ENCODE measurements around the gene RAB36. TPM values are rescaled to one million over a fixed set of nuclear protein-coding genes. Genes with fewer than 3 reads are reported as not detected.

RAB36 gene
- total RNA-seq, 1 donor from 2014 or later = 0.47 TPM

DNA sequence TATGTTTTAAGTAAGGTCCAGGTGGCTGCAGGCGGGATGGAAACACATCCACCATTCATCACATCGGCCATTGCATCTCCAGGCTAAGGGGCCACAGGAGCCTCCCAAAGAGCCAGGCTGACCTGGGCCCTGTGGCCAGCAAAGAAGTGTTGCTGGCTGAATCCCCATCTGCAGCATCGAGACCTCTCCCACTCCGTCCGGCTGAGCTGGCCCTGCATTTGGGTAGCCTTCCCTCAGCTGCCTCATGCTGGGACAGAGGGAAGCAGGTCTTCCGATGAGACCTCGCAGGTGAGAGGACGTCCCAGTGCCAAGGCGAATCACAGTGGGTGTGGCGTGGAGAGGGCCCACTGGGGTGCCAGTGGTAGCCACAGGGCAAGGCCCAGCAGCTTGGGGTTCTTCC is 28.0 kb upstream of the RAB36 start:
- TF ChIP-seq, protein P1, sequence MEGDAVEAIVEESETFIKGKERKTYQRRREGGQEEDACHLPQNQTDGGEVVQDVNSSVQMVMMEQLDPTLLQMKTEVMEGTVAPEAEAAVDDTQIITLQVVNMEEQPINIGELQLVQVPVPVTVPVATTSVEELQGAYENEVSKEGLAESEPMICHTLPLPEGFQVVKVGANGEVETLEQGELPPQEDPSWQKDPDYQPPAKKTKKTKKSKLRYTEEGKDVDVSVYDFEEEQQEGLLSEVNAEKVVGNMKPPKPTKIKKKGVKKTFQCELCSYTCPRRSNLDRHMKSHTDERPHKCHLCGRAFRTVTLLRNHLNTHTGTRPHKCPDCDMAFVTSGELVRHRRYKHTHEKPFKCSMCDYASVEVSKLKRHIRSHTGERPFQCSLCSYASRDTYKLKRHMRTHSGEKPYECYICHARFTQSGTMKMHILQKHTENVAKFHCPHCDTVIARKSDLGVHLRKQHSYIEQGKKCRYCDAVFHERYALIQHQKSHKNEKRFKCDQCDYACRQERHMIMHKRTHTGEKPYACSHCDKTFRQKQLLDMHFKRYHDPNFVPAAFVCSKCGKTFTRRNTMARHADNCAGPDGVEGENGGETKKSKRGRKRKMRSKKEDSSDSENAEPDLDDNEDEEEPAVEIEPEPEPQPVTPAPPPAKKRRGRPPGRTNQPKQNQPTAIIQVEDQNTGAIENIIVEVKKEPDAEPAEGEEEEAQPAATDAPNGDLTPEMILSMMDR (IDR thresholded peaks at IDR 0.05; ENCODE audit: borderline replicate concordance) = no peak
- Histone ChIP-seq H3K9me3 (replicated peaks) (no peaks in the 10 kb centered on the region), H3K27me3 (ENCODE audit: low read depth) (no peaks in the 10 kb centered on the region), H3K27ac (replicated peaks) (no peak overlapping the region), H3K36me3 (no peaks in the 10 kb centered on the region), H3K4me3 (no peak overlapping the region), H3K4me1 (peaks cover 19% of the 10 kb centered on the region)
- intact Hi-C loops (cut with micrococcal nuclease) = no loop called here
- DNase-seq = no peak

DNA sequence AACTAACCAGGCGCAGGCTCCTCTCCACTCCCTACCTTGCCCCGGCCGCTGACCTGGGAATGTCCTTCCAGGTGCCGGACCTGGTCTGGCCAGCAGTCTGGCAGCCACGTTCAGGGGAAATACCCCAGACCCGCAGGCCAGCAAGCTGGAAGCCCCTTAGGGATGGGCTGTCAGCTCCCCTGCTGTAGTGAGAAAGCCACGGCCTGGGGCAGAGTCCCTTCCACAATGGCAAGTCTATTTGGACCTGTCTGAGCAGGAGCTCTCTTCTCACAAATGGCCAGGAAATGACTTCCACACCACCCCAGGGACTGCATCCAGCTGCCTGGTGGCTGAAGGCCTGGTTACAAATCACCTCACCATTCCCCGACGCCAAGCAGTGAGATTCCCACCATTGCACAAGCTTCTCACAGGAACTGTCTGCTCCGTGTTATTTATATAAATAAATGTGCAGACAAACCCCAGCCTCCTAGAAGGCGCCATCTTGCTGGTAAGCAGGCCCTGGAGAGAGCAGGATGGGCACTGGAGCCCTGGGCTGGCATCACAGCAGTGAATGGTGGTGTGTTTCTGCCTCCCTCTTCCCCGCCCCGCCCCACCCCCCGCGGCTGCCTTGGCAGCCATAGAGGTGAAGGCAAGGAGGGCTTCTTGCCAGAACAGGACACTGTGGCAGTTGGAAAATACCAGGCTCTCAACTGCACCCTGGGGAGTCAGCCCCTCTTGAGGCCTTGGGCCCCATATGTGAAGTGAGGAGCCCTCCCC is 27.2 kb upstream of the RAB36 start:
- Histone ChIP-seq H3K4me3 (no peak overlapping the region), H3K4me1 (peaks cover 14% of the 10 kb centered on the region), H3K9me3 (replicated peaks) (no peaks in the 10 kb centered on the region), H3K36me3 (no peaks in the 10 kb centered on the region), H3K27me3 (ENCODE audit: low read depth) (no peaks in the 10 kb centered on the region), H3K27ac (replicated peaks) (no peak overlapping the region)
- intact Hi-C loops (cut with micrococcal nuclease) = no loop called here
- TF ChIP-seq, protein P1 (IDR thresholded peaks at IDR 0.05; ENCODE audit: borderline replicate concordance) = no peak
- no peak for DNase-seq

DNA sequence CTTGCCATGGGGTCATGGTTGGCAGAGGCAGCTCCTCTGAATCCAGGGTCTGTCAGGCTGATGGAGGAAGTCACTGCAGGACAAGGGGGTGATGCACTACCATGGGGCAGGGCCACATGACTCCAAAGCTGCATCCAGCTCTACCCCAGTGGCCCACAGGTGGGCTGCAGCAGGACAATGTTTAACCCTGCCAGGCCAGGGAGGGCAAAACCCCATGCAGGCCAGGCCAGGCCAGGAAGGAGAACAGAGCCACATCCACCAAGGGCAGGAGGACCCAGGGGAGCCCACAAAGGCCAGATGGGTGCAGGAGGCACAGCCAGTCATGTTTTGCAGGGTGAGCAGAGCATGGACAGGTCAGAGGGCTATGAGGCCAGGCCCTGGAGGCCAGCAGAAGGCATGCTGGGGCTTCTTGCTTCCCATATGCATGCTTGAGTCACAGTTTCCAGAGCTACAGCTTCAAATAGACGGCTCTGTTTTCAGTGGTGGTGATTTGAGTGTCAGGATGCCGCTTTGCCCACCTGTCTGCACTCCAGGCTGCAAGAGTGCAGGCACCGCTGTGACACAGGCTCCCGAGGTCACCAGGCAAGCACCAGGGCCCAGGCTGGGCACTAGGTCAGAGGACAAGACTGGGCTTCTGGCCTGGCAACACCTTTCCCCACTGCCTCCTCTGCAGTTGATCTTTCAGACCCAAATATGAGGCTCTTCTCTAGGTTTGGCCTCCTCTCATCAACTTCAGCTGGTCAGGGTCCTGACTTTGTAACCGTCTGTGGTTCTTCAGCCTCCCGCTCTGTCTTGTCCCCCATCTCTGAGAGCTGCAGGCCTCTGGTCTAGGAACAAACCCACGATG is 26.4 kb upstream of the RAB36 start:
- intact Hi-C loops (cut with micrococcal nuclease) = no loop called here
- Histone ChIP-seq H3K9me3 (replicated peaks) (no peaks in the 10 kb centered on the region), H3K27ac (replicated peaks) (no peak overlapping the region), H3K4me1 (peaks cover 6% of the 10 kb centered on the region), H3K4me3 (no peak overlapping the region), H3K36me3 (no peaks in the 10 kb centered on the region), H3K27me3 (ENCODE audit: low read depth) (no peaks in the 10 kb centered on the region)
- no peak for DNase-seq
- TF ChIP-seq, protein P1 (IDR thresholded peaks at IDR 0.05; ENCODE audit: borderline replicate concordance) = no peak

DNA sequence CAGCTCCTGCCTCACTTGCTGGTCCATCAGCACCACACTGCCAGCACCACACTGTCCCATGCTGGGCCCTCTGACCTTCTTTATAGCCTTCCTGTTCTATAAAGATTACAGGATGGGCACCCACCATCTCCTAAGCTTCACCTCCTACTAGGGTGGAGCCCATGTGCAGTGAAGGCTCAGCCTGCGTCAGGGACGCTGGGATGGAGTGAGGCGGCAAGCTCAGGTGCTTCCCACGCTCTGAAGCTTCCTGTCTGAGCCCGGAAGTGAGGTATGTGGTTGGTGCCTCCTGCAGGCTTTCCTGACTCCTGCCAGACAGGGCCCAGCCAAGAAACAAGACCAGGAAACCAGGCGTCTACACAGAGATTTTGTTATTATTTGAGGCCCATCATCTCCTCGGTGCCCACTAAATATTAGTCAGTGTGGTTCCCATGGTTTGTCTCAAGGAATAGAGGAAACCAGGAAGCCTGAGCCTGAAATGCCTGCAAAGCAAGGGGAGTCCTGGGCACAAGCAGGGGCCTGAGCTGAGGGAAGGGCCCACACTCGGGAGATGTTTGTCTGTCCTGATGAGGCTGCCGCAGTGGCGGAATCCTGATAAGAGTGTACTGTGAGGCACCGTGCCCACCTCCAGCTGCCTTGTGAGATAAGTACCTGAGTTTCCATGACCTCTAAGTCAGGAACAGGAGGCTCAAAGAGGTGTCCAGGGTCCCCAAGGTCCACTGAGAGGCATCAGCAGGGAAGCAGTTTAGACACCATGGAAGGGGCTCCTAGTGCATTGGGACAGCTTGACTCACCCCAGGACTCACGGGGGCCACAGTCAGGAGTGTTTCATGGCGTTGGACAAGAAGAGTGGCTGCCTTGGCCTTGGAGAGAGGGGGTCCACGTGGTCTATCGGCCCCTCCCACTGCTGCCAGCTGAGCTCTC is 25.5 kb upstream of the RAB36 start:
- intact Hi-C loops (cut with micrococcal nuclease) = no loop called here
- no peak overlapping the region for H3K27ac ChIP-seq (replicated peaks)

More for the DNA sequence above, 25.5 kb upstream of the RAB36 start:
- H3K4me1 ChIP-seq = peaks cover 4% of the 10 kb centered on the region
- no peak for DNase-seq
- H3K4me3 ChIP-seq = no peak overlapping the region
- H3K27me3 ChIP-seq (ENCODE audit: low read depth) = no peaks in the 10 kb centered on the region
- TF ChIP-seq, protein P1 (IDR thresholded peaks at IDR 0.05; ENCODE audit: borderline replicate concordance) = no peak
- no peaks in the 10 kb centered on the region for H3K9me3 ChIP-seq (replicated peaks)
- no peaks in the 10 kb centered on the region for H3K36me3 ChIP-seq
